PC-9 (cell line): ENCODE data around the gene SMC4.

ENCODE experiments used
- CTCF ChIP-seq: fragments of 200-600 bp; sonication (generic); conservative IDR thresholded peaks from 2 replicates; pipeline ENCODE4 v1.6.1; 2017; ENCODE audit warnings: mixed run types, antibody characterized with exemption, mild to moderate bottlenecking, moderate library complexity
- EZH2 ChIP-seq: fragments of 200-600 bp; sonication (generic); IDR thresholded peaks from 2 replicates; pipeline ENCODE4 v1.8.0; 2017; ENCODE audit warnings: antibody characterized with exemption, low read depth

- no peak for TF ChIP-seq CTCF
- no peak for TF ChIP-seq EZH2
Measured at GRCh38 chr3:160474416-160474838, 75.0 kb downstream of the SMC4 start.
